Occipital lobe (tissue), 2 donors: Measurements from ENCODE around the gene POLR3C. TPM values are rescaled to one million over a fixed set of nuclear protein-coding genes. Genes with fewer than 3 reads are reported as not detected.
A peak's percentile ranks its signal among the peaks of the same experiment; 100 is the strongest.
"Not testable (repeated sequence)": the region's sequence is repeated elsewhere in the genome, so short reads cannot be mapped to it uniquely, and the experiment has no call there.

Experiments
- DNase-seq: peaks from one replicate; lab custom pipeline; 2025; lab: John Stamatoyannopoulos, UW
- total RNA-seq: library from RNA; depleted of rRNA; stranded (reverse); fragments of >200 nt; gene quantifications from one replicate; pipeline ENCODE4 v1.2.3, GENCODE V29; 2014

Gene POLR3C
- total RNA-seq, 1 donor from 2014 or later: 31.5 TPM

GRCh38 chr1:145818095-145818494, 5.9 kb upstream of the POLR3C start:
- DNase-seq: not testable (repeated sequence)

GRCh38 chr1:145822779-145823331, 1.1 kb upstream of the POLR3C start:
- not testable (repeated sequence) for DNase-seq

GRCh38 chr1:145824499-145824842, 471 bp downstream of the POLR3C start:
- DNase-seq: no peak

- no peak for DNase-seq
These were observed 2.0 kb downstream of the POLR3C start for GRCh38 chr1:145826030-145826429.

GRCh38 chr1:145827966-145828365, 4.0 kb downstream of the POLR3C start:
- DNase-seq: no peak

GRCh38 chr1:145828367-145829026, 4.5 kb downstream of the POLR3C start:
- no peak for DNase-seq

GRCh38 chr1:145830810-145831209, 6.8 kb downstream of the POLR3C start:
- DNase-seq: not testable (repeated sequence)

GRCh38 chr1:145837656-145838055, 13.7 kb downstream of the POLR3C start:
- DNase-seq: no peak

GRCh38 chr1:145843031-145843430, 19.0 kb downstream of the POLR3C start:
- no peak for DNase-seq

GRCh38 chr1:145845144-145845513, 21.1 kb downstream of the POLR3C start:
- DNase-seq: no peak

- DNase-seq: peak; percentile 64
These were observed 21.6 kb downstream of the POLR3C start, which contains the start of gene NUDT17 for GRCh38 chr1:145845514-145846161. TSS of gene NUDT17 (plus strand) at chr1:145845630. CDS start at chr1:145845641, 11 bp downstream.

GRCh38 chr1:145846201-145846612, 22.2 kb downstream of the POLR3C start:
- DNase-seq: no peak

- DNase-seq: no peak
These were observed 23.8 kb downstream of the POLR3C start for GRCh38 chr1:145847827-145848226.

- DNase-seq: no peak
These were observed 25.6 kb downstream of the POLR3C start for GRCh38 chr1:145849356-145850160.

GRCh38 chr1:145855426-145855948, 31.5 kb downstream of the POLR3C start:
- no peak for DNase-seq

GRCh38 chr1:145857170-145857569, 33.2 kb downstream of the POLR3C start:
- DNase-seq: no peak

GRCh38 chr1:145858238-145858900, 34.4 kb downstream of the POLR3C start:
- DNase-seq: no peak

GRCh38 chr1:145858901-145859490, 35.0 kb downstream of the POLR3C start, which contains the start of gene PIAS3:
TSS of gene PIAS3 (minus strand) at chr1:145859081. CDS start at chr1:145858990, 91 bp downstream.
- peak; percentile 89 for DNase-seq

- DNase-seq: peak; percentile 68
These were observed 35.6 kb downstream of the POLR3C start for GRCh38 chr1:145859491-145860023.

- DNase-seq: no peak
These were observed 39.5 kb downstream of the POLR3C start for GRCh38 chr1:145863282-145864018.
